Fibroblast of skin of left quadriceps (primary cell): ENCODE data around the gene SLC38A10.

Experiments
- DNase-seq, 2 experiments: peaks; one replicate each; pipeline ENCODE4 v3.0.0-alpha.2; 2013; ENCODE audit warnings: low read depth in 2 of 2

Gene SLC38A10

GRCh38 chr17:81298991-81299738, 4.1 kb upstream of the SLC38A10 start:
- no peak for DNase-seq

DNA sequence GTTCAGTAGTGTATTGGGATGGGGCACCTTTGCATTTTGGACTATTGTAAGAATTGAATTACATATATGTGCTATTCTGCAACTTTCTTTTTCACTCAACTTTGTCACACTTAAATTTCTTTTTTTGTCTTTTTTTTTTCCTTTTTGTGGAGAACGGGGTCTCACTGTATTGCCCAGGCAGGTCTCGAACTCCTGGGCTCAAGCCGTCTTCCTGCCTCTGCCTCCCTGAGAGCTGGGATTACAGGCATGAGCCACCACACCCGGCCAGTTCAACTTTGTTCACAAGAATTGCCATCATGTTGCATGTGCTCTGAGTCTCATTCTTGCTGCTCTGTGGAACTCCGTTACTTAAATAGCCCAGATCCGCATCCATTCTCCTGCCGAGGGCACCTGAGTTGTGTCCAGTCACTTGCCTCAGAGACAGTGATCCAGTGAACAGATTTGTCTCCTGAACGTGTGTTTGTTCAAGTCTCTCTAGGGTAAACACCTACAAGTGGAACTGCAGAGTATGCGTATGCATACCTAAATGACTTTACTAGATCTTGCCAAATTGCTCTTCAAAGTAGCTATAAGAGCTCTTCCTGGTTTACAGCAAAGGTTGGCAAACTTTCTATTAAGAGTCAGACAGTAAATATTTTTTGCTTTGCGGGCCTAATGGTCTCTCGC, 3.4 kb upstream of the SLC38A10 start:
- DNase-seq: no peak

GRCh38 chr17:81295676-81296381, 722 bp upstream of the SLC38A10 start:
- DNase-seq: no peak

DNA sequence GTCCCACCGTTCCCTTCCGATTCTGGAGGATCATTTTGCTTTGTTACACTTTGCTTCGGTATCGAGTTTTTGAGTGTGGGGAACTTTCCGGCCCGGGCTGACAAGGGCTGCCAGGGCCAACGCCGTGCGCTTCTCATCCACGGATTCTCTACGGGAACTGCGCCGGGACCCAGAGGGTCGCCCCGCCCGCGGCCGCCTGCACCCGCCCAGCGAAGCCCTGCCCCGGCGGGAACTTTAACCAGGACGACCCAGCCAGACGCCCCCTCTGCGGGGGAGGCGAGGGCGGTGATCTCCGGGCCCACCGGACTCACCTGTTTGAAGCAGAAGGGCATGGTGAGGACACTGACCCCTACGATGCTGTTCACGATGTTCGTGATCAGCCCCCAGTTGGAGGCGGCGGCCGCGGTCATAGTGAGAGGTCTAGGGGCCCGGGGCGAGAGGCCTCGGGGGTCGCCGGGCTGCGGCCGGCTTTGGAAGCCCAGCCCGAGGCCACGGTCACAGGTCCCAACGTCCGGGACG, 536 bp downstream of the SLC38A10 start:
- DNase-seq: no peak

DNA sequence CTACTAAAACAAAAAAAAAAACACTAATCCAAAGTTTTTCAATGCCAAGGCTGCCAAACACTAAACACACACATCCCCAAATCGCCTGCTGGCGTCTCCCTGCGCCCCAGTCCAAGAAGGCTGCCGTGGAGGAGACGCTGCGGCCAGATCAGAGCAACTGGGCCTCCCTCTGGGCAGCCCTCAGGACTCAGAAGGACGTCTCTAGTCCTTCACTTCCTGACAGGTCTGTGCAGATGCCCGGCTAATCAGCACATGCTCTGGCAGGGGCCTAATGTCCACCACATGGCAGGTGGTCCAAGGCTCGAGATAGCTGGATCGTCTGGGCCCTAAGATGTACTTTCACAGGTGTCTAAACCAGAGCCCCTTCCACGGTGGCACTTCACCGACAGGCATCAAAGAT, 2.7 kb downstream of the SLC38A10 start:
- DNase-seq: no peak

- peak in 1 of 2 experiments; percentile 20 for DNase-seq
These were observed 3.4 kb downstream of the SLC38A10 start for GRCh38 chr17:81291662-81292061.

DNA sequence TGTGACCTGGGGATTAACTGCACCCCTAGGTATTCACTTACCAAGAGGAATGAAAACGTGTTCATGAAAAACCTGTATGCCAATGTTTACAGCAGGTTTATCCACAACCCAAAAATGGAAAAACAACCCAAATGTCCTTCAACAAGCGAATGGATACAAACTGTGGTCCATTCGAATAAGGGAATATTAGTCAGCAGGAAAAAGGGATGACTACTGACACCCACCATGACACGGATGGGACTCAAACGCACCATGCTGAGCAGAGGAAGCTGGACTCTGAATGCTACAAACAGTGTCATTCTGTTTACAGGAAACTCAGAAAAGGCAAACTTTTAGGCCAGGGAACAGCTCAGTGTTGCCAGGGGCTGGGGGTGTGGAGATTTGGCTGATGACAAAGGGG, 4.9 kb downstream of the SLC38A10 start:
- DNase-seq: no peak

- DNase-seq: no peak
These were observed 5.5 kb downstream of the SLC38A10 start for GRCh38 chr17:81289627-81290026.

DNA sequence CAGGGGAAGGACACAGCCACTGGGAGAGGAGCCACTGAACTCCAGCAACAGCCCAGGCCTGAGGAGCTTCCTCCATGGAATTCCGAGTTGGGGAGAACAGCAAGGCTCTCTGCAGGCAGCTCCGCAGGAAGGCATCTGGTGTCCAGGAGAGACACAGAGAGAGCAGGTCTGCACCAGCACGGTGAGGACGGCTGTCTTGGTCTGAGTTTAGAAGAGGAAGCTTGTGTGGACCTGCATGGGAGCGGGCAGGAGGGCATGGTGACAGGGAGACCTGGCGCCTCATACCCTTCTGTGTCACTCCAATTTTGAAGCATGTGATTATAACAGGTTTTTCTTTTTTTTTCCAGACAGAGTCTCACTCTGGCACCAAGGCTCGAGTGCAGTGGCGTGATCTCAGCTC, 6.4 kb downstream of the SLC38A10 start:
- DNase-seq: no peak

- DNase-seq: no peak
These were observed 7.2 kb downstream of the SLC38A10 start for GRCh38 chr17:81287741-81288430.

GRCh38 chr17:81287152-81287551, 8.0 kb downstream of the SLC38A10 start:
- no peak for DNase-seq

DNA sequence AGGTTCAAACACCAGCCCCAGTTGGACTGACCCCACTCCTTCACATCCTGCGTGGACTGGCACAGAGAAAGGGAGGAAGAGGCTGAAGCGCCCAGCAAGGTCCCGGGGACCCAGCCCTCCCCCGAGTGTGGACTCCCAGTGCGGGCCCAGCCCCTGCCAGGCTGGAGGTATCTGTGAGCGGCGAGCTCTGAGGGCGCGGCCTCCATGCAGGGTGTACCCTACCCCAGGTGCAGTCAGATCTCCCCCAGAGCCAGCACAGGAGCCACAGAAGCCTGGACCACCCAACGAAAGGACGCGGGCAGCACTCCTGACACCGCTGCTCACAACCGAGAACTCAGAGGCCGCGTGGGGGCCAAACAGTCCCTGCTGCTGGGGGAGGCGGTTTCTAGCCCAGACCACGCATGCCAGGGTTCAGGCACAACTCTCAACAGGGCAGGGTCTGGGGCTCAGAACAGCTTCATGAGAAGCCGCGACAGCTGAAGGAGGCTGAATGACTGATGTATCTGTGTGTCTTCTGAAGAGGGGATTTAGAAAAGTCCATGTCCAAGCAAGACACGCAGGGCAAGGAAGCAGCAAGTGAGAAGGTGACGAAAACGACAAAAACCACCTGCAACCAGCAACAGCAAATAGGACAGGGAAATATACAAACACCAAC, 8.5 kb downstream of the SLC38A10 start:
- no peak for DNase-seq

DNA sequence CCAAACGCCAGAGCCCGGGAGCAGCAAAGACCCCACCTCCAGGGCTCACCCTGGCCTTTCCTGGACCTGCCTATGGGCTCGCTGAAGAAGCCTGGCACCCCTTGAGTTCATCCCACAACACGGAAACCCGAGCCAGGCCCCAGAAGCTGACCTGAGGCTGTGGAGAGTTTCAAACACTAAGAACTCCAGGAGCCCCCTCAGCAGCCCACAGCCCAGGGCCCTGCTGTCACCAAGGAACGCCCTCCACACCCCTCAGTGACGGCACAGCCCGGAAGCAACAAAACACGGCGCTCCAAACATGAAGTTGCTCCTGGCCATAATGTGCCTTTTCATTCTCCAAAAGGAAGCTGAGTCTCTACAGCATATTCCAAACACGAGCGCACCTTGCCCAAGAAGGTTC, 9.2 kb downstream of the SLC38A10 start:
- DNase-seq: no peak

GRCh38 chr17:81285179-81285878, 9.8 kb downstream of the SLC38A10 start:
- no peak for DNase-seq

DNA sequence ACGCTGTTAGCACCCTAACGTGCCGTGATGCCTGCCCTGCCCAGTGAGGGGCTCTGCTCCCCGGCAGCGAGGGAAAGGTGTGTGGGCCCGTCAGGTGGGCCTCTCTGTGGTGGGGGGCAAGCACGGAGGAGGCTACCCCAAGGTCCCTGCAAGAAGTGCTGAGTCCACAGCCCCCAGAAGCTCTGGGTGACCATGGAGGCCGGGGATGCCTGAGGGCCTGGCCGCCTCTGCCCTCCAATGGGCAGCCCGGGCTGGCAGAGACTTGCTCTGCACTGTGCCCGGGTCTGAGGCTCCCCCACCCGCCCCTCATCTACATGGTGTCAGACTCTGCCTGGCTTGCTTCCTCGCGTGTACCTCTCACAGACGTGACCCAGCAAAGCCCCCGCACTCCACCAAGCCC, 12.2 kb downstream of the SLC38A10 start:
- DNase-seq: no peak

DNA sequence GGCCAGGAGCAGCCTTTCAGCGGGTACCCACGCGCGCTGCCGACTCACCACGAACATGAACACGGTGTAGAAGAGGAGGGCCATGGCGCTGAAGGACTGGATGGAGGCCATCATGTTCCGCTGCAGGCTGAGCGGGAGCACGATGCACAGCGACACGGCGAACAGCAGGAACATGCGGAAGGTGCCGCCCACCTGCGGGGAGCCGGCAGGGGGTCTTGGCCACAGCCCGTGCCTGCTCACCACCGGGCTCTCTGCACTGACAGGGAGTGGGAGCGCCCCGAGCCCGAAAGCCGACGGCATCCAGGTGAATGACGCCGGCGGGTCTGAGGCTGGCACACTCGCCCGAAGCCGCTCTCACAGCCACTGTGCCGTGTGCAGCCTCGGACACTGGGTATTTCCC, 13.0 kb downstream of the SLC38A10 start:
- DNase-seq: no peak

DNA sequence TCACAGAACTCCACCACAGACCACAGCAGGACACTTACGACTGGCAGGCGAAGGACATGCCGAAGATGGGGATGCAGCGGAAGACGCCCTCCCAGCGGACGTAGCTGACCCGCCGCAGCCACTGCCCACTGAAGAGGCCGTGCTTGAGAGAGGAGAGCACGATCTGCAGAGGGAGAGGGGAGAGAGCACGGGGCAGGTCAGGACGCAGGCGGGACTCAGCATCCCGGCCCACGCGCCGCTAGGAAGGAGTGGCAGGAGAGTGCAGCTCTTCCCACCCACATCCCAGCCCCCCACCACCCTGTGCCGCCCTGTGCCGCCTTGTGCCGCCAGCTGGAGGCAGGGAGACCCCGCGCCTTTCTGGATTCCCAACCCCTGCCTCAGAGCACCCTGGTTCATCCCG, 14.5 kb downstream of the SLC38A10 start:
- DNase-seq: no peak

DNA sequence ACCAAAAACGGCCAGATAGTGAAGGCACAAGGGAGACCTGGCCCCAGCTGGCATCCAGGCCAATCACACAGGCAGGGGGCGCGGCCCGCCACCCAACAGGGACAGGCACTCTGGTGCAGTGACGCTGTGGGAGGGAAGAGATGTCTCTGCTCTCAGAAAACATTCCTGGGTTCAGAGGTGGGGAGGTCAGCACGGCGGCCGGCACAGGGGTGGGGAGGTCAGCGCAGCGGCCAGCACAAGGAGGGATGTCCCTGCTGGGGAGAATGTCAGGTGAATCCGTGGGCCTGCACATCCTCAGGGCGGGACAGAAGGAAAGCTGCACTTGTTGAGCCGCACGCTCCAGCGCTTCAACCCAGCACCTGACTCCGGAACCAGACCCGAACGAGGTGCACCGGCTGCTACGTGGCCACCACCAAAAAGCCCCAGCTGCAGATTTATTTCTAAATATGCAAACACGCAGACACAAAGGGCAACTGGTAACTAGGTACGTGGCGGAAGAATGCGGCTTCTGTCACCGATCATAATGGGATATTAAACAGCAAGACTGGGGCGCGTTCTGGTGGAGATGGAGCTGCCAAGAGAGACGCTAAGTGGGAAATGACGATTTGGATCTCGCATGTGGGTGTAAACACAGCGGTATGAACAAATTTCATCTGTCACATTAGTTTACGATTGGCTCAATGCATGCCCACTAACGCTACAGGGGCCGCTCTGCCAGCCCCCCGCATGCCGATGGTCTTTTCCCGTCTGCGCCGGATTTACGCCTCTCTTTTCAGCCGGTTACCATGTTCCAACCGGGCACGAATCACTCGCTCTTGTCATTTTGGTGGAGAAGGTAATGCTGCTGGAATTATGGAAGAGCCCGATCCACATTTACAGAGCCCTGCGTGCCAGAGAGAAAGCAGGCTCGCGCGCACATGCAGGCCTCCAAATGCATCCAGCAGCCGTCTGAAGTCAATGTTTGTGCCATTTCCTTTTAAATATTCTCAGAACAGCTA, 15.5 kb downstream of the SLC38A10 start:
- DNase-seq: no peak

GRCh38 chr17:81278831-81279230, 16.3 kb downstream of the SLC38A10 start:
- DNase-seq: no peak
